HepG2 (cell line): ENCODE data around the gene GCDH. TPM values are rescaled to one million over a fixed set of nuclear protein-coding genes. Genes with fewer than 3 reads are reported as not detected.

Source experiments
- ATAC-seq: fragments of 200-7000 bp; cut with Tn5 transposase; 3 replicates; pipeline ENCODE4 v1.9.1; 2020; ENCODE audit warnings: mild to moderate bottlenecking, moderate library complexity
- BruUV-seq: library from RNA; stranded (reverse); fragments of 400-500 nt; replicated peaks from 2 replicates; lab custom pipeline; 2021; lab: Mats Ljungman, UMichigan
- CTCF ChIA-PET: fragments of 300-600 bp; formaldehyde crosslinking; extraction: SDS; loops from one replicate; lab custom pipeline; 2021; ENCODE audit warnings: low total read pairs, inconsistent platforms, low intra/inter-chr PET ratio; lab: Yijun Ruan, JAX
- POLR2A ChIA-PET: fragments of 350-600 bp; sonication (Branson Sonifier 250); formaldehyde crosslinking; loops from one replicate; lab custom pipeline; 2020; ENCODE audit warnings: antibody characterized with exemption, inconsistent platforms; lab: Yijun Ruan, JAX
- DNase-seq: peaks from one replicate; pipeline ENCODE4 v3.0.0-alpha.2; 2015; ENCODE audit warnings: low spot score
- FAIRE-seq: peaks from 3 replicates; lab custom pipeline; 2011; peaks lifted over from hg19 to GRCh38; lab: Jason Lieb, UNC
- H2AFZ ChIP-seq: one replicate; pipeline ENCODE4 v1.6.1; 2011; ENCODE audit warnings: low read length, inconsistent platforms
- H3K27ac ChIP-seq: fragments of 300-600 bp; 3 replicates; pipeline ENCODE4 v1.8.0; 2011; ENCODE audit warnings: mixed run types, mild to moderate bottlenecking, mixed read lengths, low read length, inconsistent platforms; ENCODE audit not compliant: insufficient read depth; ENCODE audit errors: extremely low read length
- H3K27me3 ChIP-seq, 2 experiments: fragments of 200-600 bp in 1 of 2; 2 replicates in 1 of 2; 3 replicates in 1 of 2; pipeline versions ENCODE4 v1.6.0 to v1.8.0; 2011; ENCODE audit warnings: low read length in 2 of 2, mild to moderate bottlenecking in 2 of 2, moderate library complexity in 2 of 2, inconsistent platforms in 1 of 2; ENCODE audit not compliant: insufficient read depth in 2 of 2, control insufficient read depth in 1 of 2
- H3K36me3 ChIP-seq, 2 experiments: fragments of 200-600 bp in 1 of 2; replicated peaks in 1 of 2; 2 replicates in 1 of 2; 3 replicates in 1 of 2; pipeline versions ENCODE4 v1.5.1 to v1.8.0; 2011; ENCODE audit warnings: low read length in 2 of 2, inconsistent platforms in 1 of 2; ENCODE audit not compliant: insufficient read depth in 2 of 2, control insufficient read depth in 1 of 2
- H3K4me1 ChIP-seq: 2 replicates; pipeline ENCODE4 v1.5.1; 2012; ENCODE audit warnings: low read length, inconsistent platforms; ENCODE audit not compliant: insufficient read depth
- H3K4me2 ChIP-seq: 2 replicates; pipeline ENCODE4 v1.6.0; 2011; ENCODE audit warnings: low read depth, low read length, inconsistent platforms
- H3K4me3 ChIP-seq, 3 experiments: fragments of 200-600 bp in 1 of 3; sonication (generic), shearing (Covaris generic) in 1 of 3; replicated peaks in 1 of 3; 2 replicates each; pipeline ENCODE4 v1.5.1; 2011 to 2016; ENCODE audit warnings: low read length in 3 of 3, inconsistent platforms in 2 of 3, low read depth in 2 of 3, mild to moderate bottlenecking in 2 of 3, control low read depth in 1 of 3, mixed read lengths in 1 of 3; ENCODE audit not compliant: insufficient read depth in 1 of 3
- H3K79me2 ChIP-seq: one replicate; pipeline ENCODE4 v1.6.1; 2011; ENCODE audit warnings: low read length, inconsistent platforms; ENCODE audit not compliant: insufficient read depth
- H3K9ac ChIP-seq: 2 replicates; pipeline ENCODE4 v1.6.0; 2011; ENCODE audit warnings: mild to moderate bottlenecking, low read depth, low read length, inconsistent platforms; ENCODE audit not compliant: insufficient read depth
- H3K9me3 ChIP-seq: 2 replicates; pipeline ENCODE4 v1.5.1; 2012; ENCODE audit warnings: mild to moderate bottlenecking, low read length
- H4K20me1 ChIP-seq: 2 replicates; pipeline ENCODE4 v1.6.0; 2011; ENCODE audit warnings: inconsistent platforms, mild to moderate bottlenecking, low read length, moderate library complexity; ENCODE audit not compliant: insufficient read depth
- CREM ChIP-seq, 2 experiments: sonication (generic) in 1 of 2; formaldehyde crosslinking in 1 of 2; IDR thresholded peaks; 2 replicates each; pipeline versions ENCODE4 v1.4.0 to v1.6.1; 2016 to 2020; ENCODE audit warnings: antibody characterized with exemption in 1 of 2, mild to moderate bottlenecking in 1 of 2, missing genetic modification reagents in 1 of 2
- U2AF2 ChIP-seq: fragments of 200-400 bp; formaldehyde crosslinking; IDR thresholded peaks from 2 replicates; pipeline ENCODE4 v1.6.1; 2017; ENCODE audit warnings: low read depth, mild to moderate bottlenecking, low read length
- ZFP36L2 ChIP-seq: sonication (generic); formaldehyde crosslinking; IDR thresholded peaks from 2 replicates; pipeline ENCODE4 v1.4.0; 2020; ENCODE audit warnings: missing genetic modification reagents
- ZXDC ChIP-seq: sonication (generic); formaldehyde crosslinking; IDR thresholded peaks from 2 replicates; pipeline ENCODE4 v1.5.0; 2020; ENCODE audit warnings: mild to moderate bottlenecking, missing genetic modification reagents
- WGBS: methylation state at CpG from one replicate; pipeline ENCODE4 v1.1.6; 2017; ENCODE audit warnings: low lambda C conversion rate; 5-methylcytosine and 5-hydroxymethylcytosine counted together
- in situ Hi-C: cut with HindIII; loops from 2 replicates; pipeline ENCODE4 v1.10.0; 2017; ENCODE audit warnings: low pct_unique_long_range_greater_than_20kb; ENCODE audit not compliant: extremely low pct_ligation_motif_present
- intact Hi-C: fragments of 100-400 bp; cut with micrococcal nuclease; formaldehyde crosslinking; loops from one replicate; pipeline ENCODE4 v1.10.0; 2022; ENCODE audit not compliant: unreplicated experiment
- polyA plus RNA-seq, 8 experiments: library from polyadenylated mRNA; depleted of rRNA in 3 of 8; stranded (reverse) in 7 of 8; unstranded in 1 of 8; fragments of >200 nt; fragmentation: Illumina TruSeq in 4 of 8; extraction: Trizol in 4 of 8; gene quantifications; 2 replicates each; pipeline versions ENCODE4 v1.2.1 to v1.2.3, GENCODE V29; 2011 to 2016; ENCODE audit warnings: low read depth in 4 of 8, missing spikeins in 1 of 8, mixed read lengths in 1 of 8; ENCODE audit not compliant: insufficient read depth in 1 of 8
- total RNA-seq, 5 experiments: library from RNA; depleted of rRNA; stranded (reverse); fragments of >200 nt; fragmentation: Illumina TruSeq; extraction: Trizol; gene quantifications; 2 replicates each; pipeline ENCODE4 v1.2.3, GENCODE V29; 2016; ENCODE audit warnings: low read depth in 1 of 5

Gene GCDH
- total and polyA plus RNA-seq, 2 of the 13 experiments (the other 11 are each of a cell fraction or from before 2014, with no cell fraction given) = 15.1 to 38.0 TPM

GRCh38 chr19:12886969-12887747, 3.8 kb upstream of the GCDH start, which contains the start of gene KLF1:
TSS of gene KLF1 (minus strand) at chr19:12887201. CDS start at chr19:12887140, 61 bp downstream.
- peaks cover 0 to 18% of the 10 kb centered on the region in 2 experiments; a peak in 3 of 5 replicates for H3K27me3 ChIP-seq
- H3K4me1 ChIP-seq = peaks cover 45% of the 10 kb centered on the region
- H3K9ac ChIP-seq = no peak within 1 kb of the TSS
- intact Hi-C loops (no loop called here), in situ Hi-C loops (no loop called here)
- CTCF ChIA-PET = no interaction called here
- BruUV-seq = no TSS peak
- POLR2A ChIA-PET = no interaction called here
- peak within 1 kb of the TSS in 2 of 3 experiments; percentile 48 to 69; a peak in 3 of 6 replicates for H3K4me3 ChIP-seq
- ATAC-seq (no peak), FAIRE-seq (no peak), DNase-seq (no peak)
- 0% methylated on average over 4 of the region's 17 CpGs for WGBS
- no peaks in the 10 kb centered on the region for H3K36me3 ChIP-seq
- H3K9me3 ChIP-seq = peaks cover 13% of the 10 kb centered on the region
- peak within 1 kb of the TSS; percentile 80 for H3K4me2 ChIP-seq
- H2AFZ ChIP-seq = no peak within 1 kb of the TSS
- H3K79me2 ChIP-seq = peaks cover 8% of the 10 kb centered on the region
- TF ChIP-seq ZXDC (no peak), ZFP36L2 (CRISPR knock-in tag) (no peak), CREM (IDR thresholded peaks at IDR 0.05) (no peak), CREM (CRISPR knock-in tag; IDR thresholded peaks at IDR 0.05) (no peak), U2AF2 (no peak)
- no peaks in the 10 kb centered on the region for H4K20me1 ChIP-seq
- H3K27ac ChIP-seq = no peak within 1 kb of the TSS
